ENCODE measurements around the gene FGF18. TPM values are rescaled to one million over a fixed set of nuclear protein-coding genes. Genes with fewer than 3 reads are reported as not detected.
"Not testable (repeated sequence)": the region's sequence is repeated elsewhere in the genome, so short reads cannot be mapped to it uniquely, and the experiment has no call there.

Gene FGF18, protein sequence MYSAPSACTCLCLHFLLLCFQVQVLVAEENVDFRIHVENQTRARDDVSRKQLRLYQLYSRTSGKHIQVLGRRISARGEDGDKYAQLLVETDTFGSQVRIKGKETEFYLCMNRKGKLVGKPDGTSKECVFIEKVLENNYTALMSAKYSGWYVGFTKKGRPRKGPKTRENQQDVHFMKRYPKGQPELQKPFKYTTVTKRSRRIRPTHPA
- under 1 TPM in 1 of 2 donors, not detected in 1; 0.28 TPM for total RNA-seq

DNA sequence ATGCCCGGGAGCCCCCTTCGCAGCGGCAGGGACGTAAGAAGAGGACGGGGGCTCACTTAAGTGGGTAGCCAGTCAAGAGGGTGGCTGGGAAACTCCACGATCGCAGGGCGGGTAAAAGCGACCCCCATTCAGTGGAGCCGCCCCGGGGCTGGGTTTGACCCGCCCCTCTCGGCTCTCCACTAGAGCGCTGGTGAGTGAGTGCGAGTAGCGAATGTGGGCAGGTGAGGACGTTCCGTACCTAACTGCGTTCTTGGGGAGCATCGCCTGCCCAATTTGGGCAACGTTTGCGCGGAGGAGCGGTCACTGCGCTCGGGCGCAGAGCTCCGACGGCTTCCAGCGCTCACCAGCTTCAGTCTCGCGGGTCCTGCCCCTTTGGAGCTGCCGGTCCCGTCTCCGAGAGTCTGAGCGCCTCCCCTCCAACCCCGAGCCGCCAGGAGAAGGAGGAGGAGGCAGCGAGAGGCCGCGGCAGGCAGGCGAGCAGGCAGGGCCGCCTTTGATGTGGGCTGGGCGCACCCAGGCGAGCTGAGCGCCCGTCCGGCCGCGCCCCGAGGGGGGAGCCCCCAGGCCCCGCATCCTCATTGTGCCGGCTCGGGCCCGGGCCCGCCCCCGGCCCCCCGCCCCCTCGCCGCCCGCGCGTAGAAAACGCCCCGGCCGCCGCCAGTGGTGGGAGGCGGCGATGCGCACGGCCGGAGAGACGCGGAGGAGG, at the start of gene FGF18:
TSS of gene FGF18 (plus strand) at position 666 of the 706 bp plus-strand sequence. CDS start 553 bp downstream, outside the sequence.
- H3K27ac Mint-ChIP-seq = peak within 1 kb of the TSS in 1 of 2 donors; percentile 47
- no peaks in the 10 kb centered on the region for H3K9me3 Mint-ChIP-seq

DNA sequence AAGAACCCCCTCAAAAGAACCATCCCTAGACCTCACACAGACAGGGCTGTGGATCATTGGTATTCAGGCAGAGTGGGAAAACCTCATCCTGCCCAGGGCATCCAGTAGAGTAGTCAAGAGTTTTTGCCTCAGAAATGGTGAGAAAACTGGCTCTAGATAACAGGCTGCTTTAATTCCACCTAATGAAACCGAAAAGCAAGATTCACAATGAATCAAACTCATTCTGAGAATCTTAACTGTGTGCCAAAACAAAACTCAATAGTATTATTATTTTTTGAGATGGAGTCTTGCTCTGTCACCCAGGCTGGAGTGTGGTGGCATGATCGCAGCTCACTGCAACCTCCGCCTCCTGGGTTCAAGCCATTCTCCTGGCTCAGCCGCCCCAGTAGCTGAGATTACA, 49.5 kb upstream of the FGF18 start:
- H3K27ac Mint-ChIP-seq = no peak overlapping the region
- H3K4me1 Mint-ChIP-seq (ENCODE audit: low read depth in 2 of 2) = peaks cover 0 to 4% of the 10 kb centered on the region in 2 donors
- H3K36me3 Mint-ChIP-seq = no peaks in the 10 kb centered on the region
- H3K27me3 Mint-ChIP-seq = peaks cover 7 to 10% of the 10 kb centered on the region in 2 donors
- no peaks in the 10 kb centered on the region for H3K9me3 Mint-ChIP-seq
- ATAC-seq = no peak
- no peak overlapping the region for H3K4me3 Mint-ChIP-seq
- DNase-seq (ENCODE audit: low spot score) = no peak

More for the DNA sequence above, at the start of gene FGF18:
- peaks cover 0 to 12% of the 10 kb centered on the region in 2 donors for H3K27me3 Mint-ChIP-seq
- no peaks in the 10 kb centered on the region for H3K36me3 Mint-ChIP-seq
- H3K4me3 Mint-ChIP-seq = peak within 1 kb of the TSS; percentile 74
- DNase-seq (ENCODE audit: low spot score) = no peak
- ATAC-seq = peak; percentile 27 to 54
- peaks cover 0 to 11% of the 10 kb centered on the region in 2 donors for H3K4me1 Mint-ChIP-seq (ENCODE audit: low read depth in 2 of 2)

DNA sequence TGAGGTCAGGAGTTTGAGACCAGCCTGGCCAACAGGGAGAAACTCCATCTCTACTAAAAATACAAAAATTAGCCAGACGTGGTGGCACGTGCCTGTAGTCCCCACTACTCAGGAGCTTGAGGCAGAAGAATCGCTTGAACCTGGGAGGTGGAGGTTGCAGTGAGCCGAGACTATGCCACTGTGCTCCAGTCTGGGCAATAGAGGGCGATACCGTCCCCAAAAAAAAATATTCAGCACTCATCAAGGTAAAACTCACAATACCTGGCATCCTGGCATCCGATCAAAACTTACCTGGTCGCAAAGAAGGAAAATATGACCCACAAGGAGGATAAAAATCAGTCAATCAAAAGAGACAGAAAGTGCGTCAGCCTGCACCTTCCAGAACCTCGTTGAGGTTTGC, 48.6 kb upstream of the FGF18 start:
- not testable (repeated sequence) for H3K4me1 Mint-ChIP-seq (ENCODE audit: low read depth in 2 of 2); H3K36me3 Mint-ChIP-seq

DNA sequence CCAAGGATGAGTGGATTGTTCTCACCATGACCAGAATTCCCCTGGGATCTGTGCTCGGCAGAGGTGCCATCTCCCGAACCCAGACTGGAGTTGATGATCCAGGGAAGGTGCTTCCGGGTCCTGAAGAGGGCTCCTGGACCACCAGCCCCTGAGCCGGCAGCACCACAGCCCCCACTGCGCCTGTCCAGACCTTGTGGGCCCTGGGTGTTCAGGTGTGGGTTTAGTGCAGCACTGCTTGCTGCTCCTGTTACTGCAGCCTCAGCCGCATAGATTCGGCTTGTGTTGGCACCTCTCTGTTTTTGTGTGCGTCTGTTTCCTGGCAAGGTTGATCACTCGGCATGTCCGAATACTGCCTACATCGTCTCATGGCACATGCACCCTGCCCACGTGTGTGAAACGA, 48.1 kb upstream of the FGF18 start:
- peaks cover 0 to 5% of the 10 kb centered on the region in 2 donors for H3K27me3 Mint-ChIP-seq
- H3K36me3 Mint-ChIP-seq = no peaks in the 10 kb centered on the region
- no peak overlapping the region for H3K4me3 Mint-ChIP-seq
- peaks cover 0 to 4% of the 10 kb centered on the region in 2 donors for H3K4me1 Mint-ChIP-seq (ENCODE audit: low read depth in 2 of 2)
- DNase-seq (ENCODE audit: low spot score) (no peak), ATAC-seq (no peak)
- H3K27ac Mint-ChIP-seq = no peak overlapping the region
- H3K9me3 Mint-ChIP-seq = no peaks in the 10 kb centered on the region

More for the DNA sequence above, 48.6 kb upstream of the FGF18 start:
- not testable (repeated sequence) for H3K27me3 Mint-ChIP-seq; DNase-seq (ENCODE audit: low spot score); H3K4me3 Mint-ChIP-seq; H3K27ac Mint-ChIP-seq; H3K9me3 Mint-ChIP-seq; ATAC-seq

DNA sequence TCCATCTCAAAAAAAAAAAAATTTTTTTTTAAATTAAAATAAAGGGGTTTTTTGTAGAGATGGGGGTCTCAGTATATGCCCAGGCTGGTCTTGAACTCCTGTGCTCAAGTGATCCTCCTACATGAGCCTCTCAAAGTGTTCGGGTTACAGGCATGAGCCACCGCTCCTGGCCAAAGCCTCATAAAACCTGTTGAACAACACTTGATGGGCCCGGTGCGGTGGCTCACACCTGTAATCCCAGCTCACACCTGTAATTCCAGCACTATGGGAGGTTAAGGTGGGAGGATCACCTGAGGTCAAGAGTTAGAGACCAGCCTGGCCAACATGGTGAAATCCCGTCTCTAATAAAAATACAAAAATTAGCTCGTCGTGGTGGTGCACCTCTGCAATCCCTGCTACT, 39.5 kb upstream of the FGF18 start:
- DNase-seq (ENCODE audit: low spot score) (no peak), ATAC-seq (no peak)
- H3K36me3 Mint-ChIP-seq = no peaks in the 10 kb centered on the region
- peaks cover 0 to 2% of the 10 kb centered on the region in 2 donors for H3K4me1 Mint-ChIP-seq (ENCODE audit: low read depth in 2 of 2)
- H3K27ac Mint-ChIP-seq = no peak overlapping the region
- no peaks in the 10 kb centered on the region for H3K9me3 Mint-ChIP-seq
- no peak overlapping the region for H3K4me3 Mint-ChIP-seq
- H3K27me3 Mint-ChIP-seq = no peaks in the 10 kb centered on the region

DNA sequence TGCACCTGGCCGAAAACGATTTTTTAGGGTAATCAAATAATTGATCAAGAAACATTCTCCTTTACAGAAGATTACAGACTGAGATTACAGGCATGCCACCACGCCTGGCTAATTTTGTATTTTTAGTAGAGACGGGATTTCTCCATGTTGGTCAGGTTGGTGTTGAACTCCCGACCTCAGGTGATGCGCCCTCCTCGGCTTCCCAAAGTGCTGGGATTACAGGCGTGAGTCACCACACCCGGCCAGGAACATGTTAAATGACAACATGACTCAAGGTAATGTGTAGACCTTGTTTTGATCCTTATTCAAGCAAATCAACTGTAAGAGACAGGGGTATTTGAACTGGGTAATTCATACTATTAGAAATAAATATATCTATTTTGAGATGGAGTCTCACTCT, 35.0 kb upstream of the FGF18 start:
- H3K4me1 Mint-ChIP-seq (ENCODE audit: low read depth in 2 of 2) = peaks cover 16 to 31% of the 10 kb centered on the region in 2 donors
- not testable (repeated sequence) for H3K36me3 Mint-ChIP-seq; H3K27ac Mint-ChIP-seq; H3K27me3 Mint-ChIP-seq; H3K4me3 Mint-ChIP-seq; ATAC-seq; H3K9me3 Mint-ChIP-seq; DNase-seq (ENCODE audit: low spot score)

DNA sequence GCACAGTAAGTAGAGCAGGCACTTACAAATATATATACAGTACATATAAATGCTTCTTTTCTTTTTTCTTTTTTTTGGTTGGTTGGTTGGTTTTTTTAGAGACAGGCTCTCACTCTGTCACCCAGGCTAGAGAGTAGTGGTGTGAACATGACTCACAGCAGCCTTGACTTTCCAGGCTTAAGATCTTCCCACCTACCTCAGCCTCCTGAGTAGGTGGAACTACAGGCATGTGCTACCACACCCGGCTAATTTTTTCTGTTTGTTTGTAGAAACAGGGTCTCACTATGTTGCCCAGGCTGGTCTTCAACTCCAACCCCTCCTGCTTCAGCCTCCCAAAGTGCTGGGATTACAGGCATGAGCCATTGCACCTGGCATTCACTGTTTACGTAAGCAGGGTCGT, 34.4 kb upstream of the FGF18 start:
- DNase-seq (ENCODE audit: low spot score); H3K4me3 Mint-ChIP-seq; ATAC-seq; H3K27me3 Mint-ChIP-seq; H3K27ac Mint-ChIP-seq; H3K9me3 Mint-ChIP-seq: not testable (repeated sequence)
- H3K36me3 Mint-ChIP-seq = peaks cover 15% of the 10 kb centered on the region
- H3K4me1 Mint-ChIP-seq (ENCODE audit: low read depth in 2 of 2) = peaks cover 22 to 37% of the 10 kb centered on the region in 2 donors

DNA sequence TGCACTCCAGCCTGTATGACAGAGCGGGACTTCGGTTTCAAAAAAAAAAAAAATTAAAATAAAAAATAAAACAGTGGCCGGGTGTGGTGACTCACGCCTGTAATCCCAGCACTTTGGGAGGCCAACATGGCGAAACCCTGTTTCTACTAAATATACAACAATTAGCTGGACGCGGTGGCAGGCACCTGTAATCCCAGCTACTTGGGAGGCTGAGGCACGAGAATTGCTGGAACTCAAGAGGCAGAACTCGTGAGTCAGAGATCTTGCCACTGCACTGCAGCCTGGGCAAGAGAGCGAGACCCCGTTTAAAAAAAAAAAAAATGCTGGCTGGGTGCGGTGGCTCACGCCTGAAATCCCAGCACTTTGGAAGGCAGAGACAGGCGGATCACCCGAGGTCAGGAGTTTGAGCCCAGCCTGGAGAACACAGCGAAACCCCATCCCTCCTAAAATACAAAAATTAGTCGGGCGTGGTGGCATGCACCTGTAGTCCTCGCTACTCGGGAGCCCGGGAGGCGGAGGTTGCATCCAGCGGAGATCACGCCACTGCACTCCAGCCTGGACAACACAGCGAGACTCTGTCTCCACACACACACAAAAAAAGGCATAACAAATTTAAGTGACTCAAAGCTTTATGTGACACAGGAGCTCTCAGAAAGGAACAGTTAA, 33.3 kb upstream of the FGF18 start:
- H3K9me3 Mint-ChIP-seq = no peaks in the 10 kb centered on the region
- H3K27ac Mint-ChIP-seq = no peak overlapping the region
- no peaks in the 10 kb centered on the region for H3K27me3 Mint-ChIP-seq
- H3K4me3 Mint-ChIP-seq = peak overlapping the region; percentile 38
- DNase-seq (ENCODE audit: low spot score) = no peak
- peaks cover 25% of the 10 kb centered on the region for H3K36me3 Mint-ChIP-seq
- H3K4me1 Mint-ChIP-seq (ENCODE audit: low read depth in 2 of 2) = peaks cover 34 to 48% of the 10 kb centered on the region in 2 donors
- ATAC-seq = no peak

DNA sequence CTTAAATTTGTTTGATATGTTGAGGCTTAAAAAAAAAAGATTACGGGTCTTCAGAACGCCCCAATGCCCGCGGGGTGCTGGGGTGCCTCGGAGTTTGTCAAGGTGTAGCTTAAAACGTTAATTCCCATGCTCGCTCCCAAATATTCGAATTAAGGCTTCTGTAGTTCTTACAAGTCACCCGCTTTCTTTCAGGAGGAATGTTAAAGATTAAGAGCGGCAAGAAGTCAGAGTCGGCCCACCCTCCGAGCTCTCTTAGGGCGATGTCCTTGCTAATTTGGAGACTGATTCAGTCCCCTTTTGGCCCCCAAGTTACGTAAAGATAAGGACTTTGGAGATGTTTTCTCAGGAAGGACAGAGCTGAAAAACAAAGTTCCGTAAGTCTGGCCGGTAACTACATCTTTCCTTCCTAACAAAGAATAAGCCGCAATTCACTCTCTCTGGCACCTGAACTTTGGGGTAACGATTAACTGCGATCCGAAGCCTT, 32.5 kb upstream of the FGF18 start:
- DNase-seq (ENCODE audit: low spot score) (no peak), ATAC-seq (no peak)
- H3K27ac Mint-ChIP-seq = peak overlapping the region; percentile 89 to 96
- H3K27me3 Mint-ChIP-seq = no peaks in the 10 kb centered on the region
- peaks cover 29% of the 10 kb centered on the region for H3K36me3 Mint-ChIP-seq
- H3K4me3 Mint-ChIP-seq = peak overlapping the region; percentile 86
- peaks cover 38 to 52% of the 10 kb centered on the region in 2 donors for H3K4me1 Mint-ChIP-seq (ENCODE audit: low read depth in 2 of 2)
- no peaks in the 10 kb centered on the region for H3K9me3 Mint-ChIP-seq

DNA sequence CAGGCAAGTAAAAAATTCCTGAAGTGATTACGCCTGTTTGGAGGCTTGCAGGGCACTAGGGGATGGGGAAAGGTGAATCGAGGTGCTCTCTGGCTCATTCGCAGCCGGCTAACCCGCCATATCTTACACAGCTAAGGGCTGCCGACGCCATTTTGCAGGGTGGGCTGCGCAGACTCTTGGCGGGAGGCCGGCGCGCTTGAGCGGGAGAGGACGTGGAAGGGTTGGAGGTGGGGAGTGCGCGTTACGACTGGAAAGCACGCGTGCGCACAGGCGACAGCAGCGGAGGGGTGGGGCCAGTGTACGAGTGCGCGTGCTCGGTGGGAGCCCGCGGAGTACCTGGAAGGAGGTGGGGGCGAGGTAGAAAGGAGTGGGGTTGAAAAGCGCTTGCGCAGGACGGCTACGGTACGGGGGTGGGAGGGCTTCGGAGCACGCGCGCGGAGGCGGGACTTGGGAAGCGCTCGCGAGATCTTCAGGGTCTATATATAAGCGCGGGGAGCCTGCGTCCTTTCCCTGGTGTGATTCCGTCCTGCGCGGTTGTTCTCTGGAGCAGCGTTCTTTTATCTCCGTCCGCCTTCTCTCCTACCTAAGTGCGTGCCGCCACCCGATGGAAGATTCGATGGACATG, 32.0 kb upstream of the FGF18 start, which contains the start of gene NPM1:
TSS of gene NPM1 (plus strand) at position 505 of the 625 bp plus-strand sequence. CDS start at position 605, 100 bp downstream.
- Mint-ChIP-seq H3K27ac (peak within 1 kb of the TSS; percentile 89 to 96), H3K9me3 (no peaks in the 10 kb centered on the region), H3K4me1 (ENCODE audit: low read depth in 2 of 2) (peaks cover 39 to 54% of the 10 kb centered on the region in 2 donors), H3K4me3 (peak within 1 kb of the TSS; percentile 86), H3K27me3 (no peaks in the 10 kb centered on the region), H3K36me3 (peaks cover 31% of the 10 kb centered on the region)
- DNase-seq (ENCODE audit: low spot score) = peak; percentile 99
- peak; percentile 93 to 94 for ATAC-seq

DNA sequence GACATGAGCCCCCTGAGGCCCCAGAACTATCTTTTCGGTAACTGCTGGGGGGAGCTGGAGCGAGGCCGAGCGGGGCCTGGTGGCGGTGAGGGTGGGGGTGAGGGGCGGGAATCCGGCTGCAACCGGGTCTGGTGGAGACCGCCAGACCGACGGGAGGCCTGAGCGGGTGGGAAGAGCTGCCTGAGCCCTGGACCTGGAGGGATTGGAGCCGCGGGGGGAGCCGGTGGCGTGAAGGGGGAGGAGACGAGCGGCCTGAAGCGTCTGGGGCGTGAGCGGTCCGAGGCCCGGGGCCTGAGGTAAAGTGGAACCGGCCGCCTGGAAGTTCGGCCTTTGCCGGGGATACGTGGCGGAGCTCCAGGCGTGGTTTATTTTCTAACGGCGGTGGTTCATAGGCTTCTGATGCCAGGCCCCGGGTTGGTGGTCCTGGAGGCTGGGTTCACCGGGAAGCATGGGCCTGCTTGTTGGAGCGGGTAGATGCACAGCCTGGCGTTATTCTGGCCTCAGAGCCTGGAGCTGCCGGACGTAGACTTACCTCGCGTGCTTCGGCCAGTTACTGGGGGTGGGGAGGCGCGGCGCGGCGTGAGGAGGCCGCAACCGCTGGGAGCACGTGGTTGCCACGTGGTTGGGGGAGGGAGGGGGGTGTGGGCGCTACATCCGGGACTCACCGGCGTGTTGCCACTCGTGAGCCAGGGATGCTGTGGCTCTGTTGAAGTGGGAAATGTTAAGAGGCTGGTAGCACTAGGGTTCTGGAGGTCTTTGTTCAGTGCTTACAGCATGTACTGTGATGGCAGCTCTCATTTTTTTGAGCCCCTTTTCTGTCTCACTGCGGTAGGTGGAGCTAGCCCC, 31.3 kb upstream of the FGF18 start:
- DNase-seq (ENCODE audit: low spot score) (peak; percentile 88), ATAC-seq (peak; percentile 58 to 61)
- Mint-ChIP-seq H3K36me3 (peaks cover 39% of the 10 kb centered on the region), H3K4me1 (ENCODE audit: low read depth in 2 of 2) (peaks cover 46 to 61% of the 10 kb centered on the region in 2 donors), H3K27ac (peak overlapping the region; percentile 89 to 96), H3K9me3 (no peaks in the 10 kb centered on the region), H3K27me3 (no peaks in the 10 kb centered on the region), H3K4me3 (peak overlapping the region; percentile 86)

DNA sequence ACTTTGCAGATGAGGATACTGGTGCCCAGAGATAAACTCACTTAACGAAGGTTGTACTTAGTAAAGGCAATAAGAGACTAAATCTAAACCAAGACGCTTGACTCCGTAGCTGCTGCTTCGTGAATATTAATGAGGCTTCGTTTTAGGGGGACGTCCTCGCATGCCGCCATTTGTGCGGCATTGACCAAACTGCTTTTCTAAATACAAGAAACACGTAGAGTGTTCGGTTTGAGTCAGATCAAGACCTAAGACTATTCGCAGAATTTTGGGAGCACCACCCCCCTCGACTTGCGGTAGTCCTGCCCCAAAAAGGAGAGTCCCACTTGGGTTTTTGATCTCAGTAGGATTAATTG, 30.7 kb upstream of the FGF18 start:
- H3K36me3 Mint-ChIP-seq = peaks cover 45% of the 10 kb centered on the region
- DNase-seq (ENCODE audit: low spot score) = peak; percentile 65
- H3K27ac Mint-ChIP-seq = peak overlapping the region; percentile 89 to 96
- peak overlapping the region; percentile 86 for H3K4me3 Mint-ChIP-seq
- H3K9me3 Mint-ChIP-seq = no peaks in the 10 kb centered on the region
- no peak for ATAC-seq
- no peaks in the 10 kb centered on the region for H3K27me3 Mint-ChIP-seq
- H3K4me1 Mint-ChIP-seq (ENCODE audit: low read depth in 2 of 2) = peaks cover 49 to 66% of the 10 kb centered on the region in 2 donors
